ENCODE results near the gene FPR2. TPM values are rescaled to one million over a fixed set of nuclear protein-coding genes. Genes with fewer than 3 reads are reported as not detected.

FPR2 gene
- polyA plus RNA-seq, 1 donor (not counting 4 experiments of a cell fraction or from before 2014, with no cell fraction given): 0.05 TPM

DNA sequence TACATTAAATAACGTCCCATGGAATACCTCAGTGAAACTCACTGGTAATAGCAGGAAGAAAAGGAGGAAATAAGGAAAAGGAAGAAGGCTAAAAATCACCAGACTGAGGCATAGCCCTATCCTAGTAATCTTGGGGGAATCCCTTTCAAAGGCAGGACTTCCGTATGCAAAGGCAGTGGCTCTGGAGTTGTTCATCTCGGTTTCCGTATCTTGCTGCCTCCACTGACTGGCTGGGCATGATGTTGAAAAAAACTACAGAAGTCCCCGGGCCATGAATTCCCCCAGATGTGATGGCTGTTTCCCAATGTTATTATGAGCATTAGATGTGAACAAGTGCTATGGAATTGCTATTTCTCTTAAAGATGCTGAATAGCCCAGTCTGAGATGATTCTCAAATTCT is 5.5 kb downstream of the FPR2 start:
- Histone ChIP-seq H3K27ac (ENCODE audit: control insufficient read depth, insufficient read depth, low read length) (no peak overlapping the region), H3K9me1 (ENCODE audit: control insufficient read depth, extremely low read depth, insufficient read depth, low read length) (no peaks in the 10 kb centered on the region), H4K20me1 (ENCODE audit: control insufficient read depth, extremely low read depth, insufficient read depth, low read length) (no peaks in the 10 kb centered on the region), H3K79me2 (ENCODE audit: control insufficient read depth, insufficient read depth, low read length) (no peaks in the 10 kb centered on the region), H3K4me3 (ENCODE audit: control insufficient read depth in 2 of 3, extremely low read depth in 1 of 3, insufficient read depth in 2 of 3, low read depth in 1 of 3, low read length in 3 of 3) (no peak overlapping the region), H2AFZ (ENCODE audit: control insufficient read depth, low read length) (no peak overlapping the region), H3K4me2 (ENCODE audit: control insufficient read depth, extremely low read depth, insufficient read depth, low read depth, low read length) (no peak overlapping the region), H3K9me3 (ENCODE audit: control insufficient read depth, low read depth, low read length) (no peaks in the 10 kb centered on the region), H3K27me3 (ENCODE audit: control insufficient read depth, extremely low read depth, insufficient read depth, low read length) (no peaks in the 10 kb centered on the region), H3K9ac (ENCODE audit: control insufficient read depth, extremely low read depth, insufficient read depth, low read length) (no peak overlapping the region), H3K4me1 (ENCODE audit: control insufficient read depth, extremely low read depth, insufficient read depth, low read length) (no peaks in the 10 kb centered on the region), H3K36me3 (ENCODE audit: control insufficient read depth in 2 of 2, extremely low read depth in 1 of 2, insufficient read depth in 2 of 2, low read length in 2 of 2) (no peaks in the 10 kb centered on the region)
- DNase-seq (ENCODE audit: low read depth, low spot score) (no peak), FAIRE-seq (no peak)
- dilution Hi-C loops (cut with MboI; ENCODE audit: extremely low pct_ligation_motif_present, low sequenced_read_pairs): no loop called here
- TF ChIP-seq, protein P1, sequence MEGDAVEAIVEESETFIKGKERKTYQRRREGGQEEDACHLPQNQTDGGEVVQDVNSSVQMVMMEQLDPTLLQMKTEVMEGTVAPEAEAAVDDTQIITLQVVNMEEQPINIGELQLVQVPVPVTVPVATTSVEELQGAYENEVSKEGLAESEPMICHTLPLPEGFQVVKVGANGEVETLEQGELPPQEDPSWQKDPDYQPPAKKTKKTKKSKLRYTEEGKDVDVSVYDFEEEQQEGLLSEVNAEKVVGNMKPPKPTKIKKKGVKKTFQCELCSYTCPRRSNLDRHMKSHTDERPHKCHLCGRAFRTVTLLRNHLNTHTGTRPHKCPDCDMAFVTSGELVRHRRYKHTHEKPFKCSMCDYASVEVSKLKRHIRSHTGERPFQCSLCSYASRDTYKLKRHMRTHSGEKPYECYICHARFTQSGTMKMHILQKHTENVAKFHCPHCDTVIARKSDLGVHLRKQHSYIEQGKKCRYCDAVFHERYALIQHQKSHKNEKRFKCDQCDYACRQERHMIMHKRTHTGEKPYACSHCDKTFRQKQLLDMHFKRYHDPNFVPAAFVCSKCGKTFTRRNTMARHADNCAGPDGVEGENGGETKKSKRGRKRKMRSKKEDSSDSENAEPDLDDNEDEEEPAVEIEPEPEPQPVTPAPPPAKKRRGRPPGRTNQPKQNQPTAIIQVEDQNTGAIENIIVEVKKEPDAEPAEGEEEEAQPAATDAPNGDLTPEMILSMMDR (optimal IDR thresholded peaks at IDR 0.05 in 1 of 3, IDR thresholded peaks at IDR 0.05 in 1 of 3, conservative IDR thresholded peaks at IDR 0.05 in 1 of 3; ENCODE audit: extremely low read depth in 1 of 3, insufficient read depth in 2 of 3, low read length in 3 of 3): no peak
- TF ChIP-seq EZH2 (IDR thresholded peaks at IDR 0.05; ENCODE audit: low read length): no peak

- no peak overlapping the region for H3K4me3 ChIP-seq (ENCODE audit: control insufficient read depth in 2 of 3, extremely low read depth in 1 of 3, insufficient read depth in 2 of 3, low read depth in 1 of 3, low read length in 3 of 3)
- FAIRE-seq: no peak
- H3K9me3 ChIP-seq (ENCODE audit: control insufficient read depth, low read depth, low read length): no peaks in the 10 kb centered on the region
- no peak for DNase-seq (ENCODE audit: low read depth, low spot score)
- H3K79me2 ChIP-seq (ENCODE audit: control insufficient read depth, insufficient read depth, low read length): no peaks in the 10 kb centered on the region
- no peak overlapping the region for H3K9ac ChIP-seq (ENCODE audit: control insufficient read depth, extremely low read depth, insufficient read depth, low read length)
- H3K4me1 ChIP-seq (ENCODE audit: control insufficient read depth, extremely low read depth, insufficient read depth, low read length): no peaks in the 10 kb centered on the region
- H2AFZ ChIP-seq (ENCODE audit: control insufficient read depth, low read length): no peak overlapping the region
- no peaks in the 10 kb centered on the region for H4K20me1 ChIP-seq (ENCODE audit: control insufficient read depth, extremely low read depth, insufficient read depth, low read length)
- dilution Hi-C loops (cut with MboI; ENCODE audit: extremely low pct_ligation_motif_present, low sequenced_read_pairs): no loop called here
- H3K9me1 ChIP-seq (ENCODE audit: control insufficient read depth, extremely low read depth, insufficient read depth, low read length): no peaks in the 10 kb centered on the region
- H3K4me2 ChIP-seq (ENCODE audit: control insufficient read depth, extremely low read depth, insufficient read depth, low read depth, low read length): no peak overlapping the region
- TF ChIP-seq, protein P1 (optimal IDR thresholded peaks at IDR 0.05 in 1 of 3, IDR thresholded peaks at IDR 0.05 in 1 of 3, conservative IDR thresholded peaks at IDR 0.05 in 1 of 3; ENCODE audit: extremely low read depth in 1 of 3, insufficient read depth in 2 of 3, low read length in 3 of 3): no peak
- TF ChIP-seq EZH2 (IDR thresholded peaks at IDR 0.05; ENCODE audit: low read length): no peak
- no peaks in the 10 kb centered on the region for H3K36me3 ChIP-seq (ENCODE audit: control insufficient read depth in 2 of 2, extremely low read depth in 1 of 2, insufficient read depth in 2 of 2, low read length in 2 of 2)
- no peaks in the 10 kb centered on the region for H3K27me3 ChIP-seq (ENCODE audit: control insufficient read depth, extremely low read depth, insufficient read depth, low read length)
- no peak overlapping the region for H3K27ac ChIP-seq (ENCODE audit: control insufficient read depth, insufficient read depth, low read length)
Measured at GRCh38 chr19:51771376-51772130, 10.6 kb downstream of the FPR2 start.
